ENCODE results near the gene CD226. TPM values are rescaled to one million over a fixed set of nuclear protein-coding genes. Genes with fewer than 3 reads are reported as not detected.

Gene CD226
- polyA plus RNA-seq, 1 of the 3 experiments (the other 2 are of a cell fraction) = 0.56 TPM

- TF ChIP-seq PBX3 (IDR thresholded peaks at IDR 0.05) (no peak), ELF1 (IDR thresholded peaks at IDR 0.05) (no peak), CTCF (IDR thresholded peaks at IDR 0.05) (no peak), FOXM1 (IDR thresholded peaks at IDR 0.05; ENCODE audit: low read depth) (no peak), MEF2A (IDR thresholded peaks at IDR 0.05; ENCODE audit: borderline replicate concordance, low read depth) (no peak), FOSL2 (IDR thresholded peaks at IDR 0.05; ENCODE audit: borderline replicate concordance, low read depth) (no peak), NRF1 (IDR thresholded peaks at IDR 0.05; ENCODE audit: low read depth, low read length) (no peak), POLR2AphosphoS5 (IDR thresholded peaks at IDR 0.05; ENCODE audit: low read depth, low read length) (no peak)
- TF ChIP-seq, protein P1, sequence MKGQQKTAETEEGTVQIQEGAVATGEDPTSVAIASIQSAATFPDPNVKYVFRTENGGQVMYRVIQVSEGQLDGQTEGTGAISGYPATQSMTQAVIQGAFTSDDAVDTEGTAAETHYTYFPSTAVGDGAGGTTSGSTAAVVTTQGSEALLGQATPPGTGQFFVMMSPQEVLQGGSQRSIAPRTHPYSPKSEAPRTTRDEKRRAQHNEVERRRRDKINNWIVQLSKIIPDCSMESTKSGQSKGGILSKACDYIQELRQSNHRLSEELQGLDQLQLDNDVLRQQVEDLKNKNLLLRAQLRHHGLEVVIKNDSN (IDR thresholded peaks at IDR 0.05; ENCODE audit: borderline replicate concordance, low read depth) = no peak
Observed at GRCh38 chr18:69992776-69993175, 45.1 kb upstream of the CD226 start (continued).

DNA sequence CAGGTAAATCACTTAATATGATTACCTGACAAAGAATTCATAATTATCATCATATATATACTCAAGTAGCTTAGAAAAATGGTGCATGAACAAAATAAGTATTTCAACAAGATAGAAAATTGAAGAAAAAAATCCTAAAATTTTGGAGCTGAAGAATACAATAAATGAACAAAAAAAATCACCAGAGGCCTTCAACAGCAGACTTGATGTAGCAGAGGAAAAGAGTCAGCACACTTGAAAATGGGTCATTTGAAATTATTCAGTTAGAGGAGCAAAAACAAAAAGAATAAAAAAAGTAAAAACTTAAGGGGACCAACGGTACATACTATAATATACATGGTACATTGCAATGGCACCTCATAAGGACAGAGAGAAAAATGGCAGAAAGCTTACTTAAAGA, 40.2 kb upstream of the CD226 start:
- no peak overlapping the region for H3K4me2 ChIP-seq
- no peak overlapping the region for H3K9ac ChIP-seq
- H3K9me2 ChIP-seq = no peaks in the 10 kb centered on the region
- no peaks in the 10 kb centered on the region for H3K9me3 ChIP-seq
- POLR2A ChIA-PET = no interaction called here
- TF ChIP-seq TAF1 (IDR thresholded peaks at IDR 0.05; ENCODE audit: borderline replicate concordance, low read depth, low read length) = no peak
- TF ChIP-seq SMC3 (IDR thresholded peaks at IDR 0.05; ENCODE audit: low read depth, low read length) = no peak
- TF ChIP-seq NRF1 (IDR thresholded peaks at IDR 0.05; ENCODE audit: low read depth, low read length) = no peak
- H3K79me2 ChIP-seq (ENCODE audit: insufficient read depth) = no peaks in the 10 kb centered on the region
- CTCF ChIA-PET = no interaction called here
- no peaks in the 10 kb centered on the region for H4K20me1 ChIP-seq (ENCODE audit: insufficient read depth)
- no peak overlapping the region for H2AFZ ChIP-seq (ENCODE audit: low read depth)
- DNase-seq = no peak
- H3K27ac ChIP-seq (ENCODE audit: low read depth in 2 of 2, low read length in 1 of 2) = no peak overlapping the region
- no peaks in the 10 kb centered on the region for H3K27me3 ChIP-seq (ENCODE audit: insufficient read depth)
- WGBS (ENCODE audit: low lambda C conversion rate) = 93% methylated on average over 1 of the region's 1 CpG
- H3K36me3 ChIP-seq (replicated peaks in 1 of 2; ENCODE audit: control insufficient read depth in 1 of 2, insufficient read depth in 2 of 2, low read length in 1 of 2) = peaks cover 0 to 18% of the 10 kb centered on the region in 2 experiments
- H3F3A ChIP-seq (replicated peaks; ENCODE audit: insufficient read depth) = no peaks in the 10 kb centered on the region
- H3K4me3 ChIP-seq (ENCODE audit: low read depth in 2 of 2, low read length in 1 of 2) = no peak overlapping the region
- no peaks in the 10 kb centered on the region for H3K4me1 ChIP-seq (ENCODE audit: control insufficient read depth in 1 of 2, insufficient read depth in 2 of 2, low read depth in 1 of 2, low read length in 1 of 2)

DNA sequence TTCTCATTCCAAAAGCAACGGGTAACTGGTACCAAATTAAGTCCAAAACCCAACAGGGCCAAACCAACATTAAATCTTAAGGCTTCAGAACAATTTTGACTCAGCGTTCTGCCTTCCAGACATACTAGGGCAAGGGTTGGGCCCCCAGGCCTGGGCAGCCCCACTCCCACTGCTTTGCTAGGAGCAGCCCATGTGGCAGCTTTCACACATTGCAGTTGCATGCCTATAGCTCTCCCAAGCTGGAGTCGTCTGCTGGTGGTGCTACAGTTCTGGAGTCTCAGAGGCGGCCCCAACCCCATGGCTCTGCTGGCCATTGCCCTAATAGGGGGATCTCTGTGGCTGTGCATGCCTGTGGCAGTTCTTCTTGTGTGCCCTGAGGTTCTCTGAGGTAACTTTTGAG, 37.6 kb upstream of the CD226 start:
- H3K4me3 ChIP-seq (ENCODE audit: low read depth in 2 of 2, low read length in 1 of 2) = no peak overlapping the region
- CTCF ChIA-PET = interaction anchor here (0.8 kb wide), 1 partner anchor 12 kb away, joined by 4 read pairs; no protein-coding TSS in a partner anchor
- H3K9ac ChIP-seq = no peak overlapping the region
- TF ChIP-seq SMC3 (IDR thresholded peaks at IDR 0.05; ENCODE audit: low read depth, low read length) (no peak), EP300 (IDR thresholded peaks at IDR 0.05; ENCODE audit: borderline replicate concordance in 1 of 2, low read depth in 1 of 2, low read length in 1 of 2) (no peak), SIN3A (IDR thresholded peaks at IDR 0.05; ENCODE audit: borderline replicate concordance, low read depth, low read length) (no peak), RAD21 (IDR thresholded peaks at IDR 0.05; ENCODE audit: low read length) (no peak), PBX3 (IDR thresholded peaks at IDR 0.05) (no peak), TAF1 (IDR thresholded peaks at IDR 0.05; ENCODE audit: borderline replicate concordance, low read depth, low read length) (no peak)
- TF ChIP-seq, protein P2, sequence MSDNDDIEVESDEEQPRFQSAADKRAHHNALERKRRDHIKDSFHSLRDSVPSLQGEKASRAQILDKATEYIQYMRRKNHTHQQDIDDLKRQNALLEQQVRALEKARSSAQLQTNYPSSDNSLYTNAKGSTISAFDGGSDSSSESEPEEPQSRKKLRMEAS (IDR thresholded peaks at IDR 0.05; ENCODE audit: low read depth) = no peak
- no peaks in the 10 kb centered on the region for H3F3A ChIP-seq (replicated peaks; ENCODE audit: insufficient read depth)
- H3K27me3 ChIP-seq (ENCODE audit: insufficient read depth) = no peaks in the 10 kb centered on the region
- no peak for DNase-seq
- H4K20me1 ChIP-seq (ENCODE audit: insufficient read depth) = no peaks in the 10 kb centered on the region
- H3K9me3 ChIP-seq = no peaks in the 10 kb centered on the region
- H3K4me2 ChIP-seq = no peak overlapping the region
- H3K79me2 ChIP-seq (ENCODE audit: insufficient read depth) = no peaks in the 10 kb centered on the region
- peaks cover 0 to 12% of the 10 kb centered on the region in 2 experiments for H3K36me3 ChIP-seq (replicated peaks in 1 of 2; ENCODE audit: control insufficient read depth in 1 of 2, insufficient read depth in 2 of 2, low read length in 1 of 2)
- no peaks in the 10 kb centered on the region for H3K9me2 ChIP-seq
- WGBS (ENCODE audit: low lambda C conversion rate) = 90% methylated on average over 2 of the region's 4 CpGs
- no peak overlapping the region for H2AFZ ChIP-seq (ENCODE audit: low read depth)
- H3K4me1 ChIP-seq (ENCODE audit: control insufficient read depth in 1 of 2, insufficient read depth in 2 of 2, low read depth in 1 of 2, low read length in 1 of 2) = peaks cover 0 to 3% of the 10 kb centered on the region in 2 experiments; a peak in 2 of 4 replicates
- H3K27ac ChIP-seq (ENCODE audit: low read depth in 2 of 2, low read length in 1 of 2) = no peak overlapping the region
- POLR2A ChIA-PET = no interaction called here
